Fibroblast of gingiva (primary cell): ENCODE measurements around the gene DNAAF6.

ENCODE experiments used
- DNase-seq: peaks from one replicate; pipeline ENCODE4 v3.0.0-alpha.2; 2011; ENCODE audit warnings: low read depth

The DNAAF6 gene

GRCh38 chrX:107293056-107293455, 86.6 kb downstream of the DNAAF6 start:
- DNase-seq: no peak
